HUDEP-2 (cell line): ENCODE data around the gene KDM4C.
A peak's percentile ranks its signal among the peaks of the same experiment; 100 is the strongest.
"Not testable (repeated sequence)": the region's sequence is repeated elsewhere in the genome, so short reads cannot be mapped to it uniquely, and the experiment has no call there.

ENCODE experiments used
- DNase-seq, 76 experiments: peaks; one replicate each; lab custom pipeline; 2025; ENCODE audit not compliant: unreplicated experiment in 76 of 76; lab: John Stamatoyannopoulos, UW

KDM4C gene

DNA sequence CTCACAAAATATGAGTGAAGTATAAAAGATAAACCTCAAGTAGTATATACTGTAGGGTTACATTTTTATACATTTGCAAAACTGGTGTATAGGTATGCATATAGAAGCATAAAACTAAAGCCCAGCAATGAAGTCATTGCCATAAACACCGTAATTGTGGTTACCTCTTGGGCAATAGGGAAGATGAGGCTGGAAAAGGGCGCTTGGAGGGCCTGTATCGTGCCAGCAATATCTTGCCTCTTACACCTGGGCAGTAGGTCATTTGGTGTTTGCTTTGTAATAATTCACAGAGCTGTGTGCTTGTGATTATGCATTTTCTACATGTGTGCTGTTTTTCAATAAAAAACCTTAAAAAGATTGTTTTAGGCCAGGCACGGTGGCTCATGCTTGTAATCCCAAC, 45.2 kb downstream of the KDM4C start:
- no peak for DNase-seq

DNA sequence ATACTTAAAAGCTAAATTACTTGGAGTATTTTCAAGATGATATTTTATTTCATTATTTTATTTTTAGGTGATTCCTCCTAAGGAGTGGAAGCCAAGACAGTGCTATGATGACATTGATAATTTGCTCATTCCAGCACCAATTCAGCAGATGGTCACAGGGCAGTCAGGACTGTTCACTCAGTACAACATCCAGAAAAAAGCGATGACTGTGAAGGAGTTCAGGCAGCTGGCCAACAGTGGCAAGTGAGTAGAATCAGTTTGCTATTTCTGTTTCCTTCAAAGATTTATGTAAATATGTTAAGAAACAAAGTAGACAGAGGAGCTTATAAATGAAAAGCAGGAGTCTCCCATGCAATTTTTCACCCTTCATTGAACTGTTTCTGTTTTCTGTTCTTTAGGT, 47.8 kb downstream of the KDM4C start:
- DNase-seq = peak in 2 of 76 experiments; percentile 8 to 13

DNA sequence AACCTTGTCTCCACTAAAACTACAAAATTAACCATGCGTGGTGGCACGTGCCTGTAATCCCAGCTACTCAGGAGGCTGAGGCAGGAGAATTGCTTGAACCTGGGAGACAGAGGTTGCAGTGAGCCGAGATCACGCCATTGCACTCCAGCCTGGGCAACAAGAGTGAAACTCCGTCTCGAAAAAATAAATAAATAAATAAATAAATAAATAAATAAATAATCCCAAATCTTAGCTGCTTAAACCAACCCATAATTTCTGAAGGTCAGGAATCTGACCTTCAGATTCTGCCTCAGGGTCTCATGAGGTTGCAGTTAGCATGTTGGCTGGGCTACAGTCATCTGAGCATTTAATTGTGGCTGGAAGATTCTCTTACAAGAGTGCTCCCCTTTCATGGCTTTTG, 48.5 kb downstream of the KDM4C start:
- DNase-seq = not testable (repeated sequence)

DNA sequence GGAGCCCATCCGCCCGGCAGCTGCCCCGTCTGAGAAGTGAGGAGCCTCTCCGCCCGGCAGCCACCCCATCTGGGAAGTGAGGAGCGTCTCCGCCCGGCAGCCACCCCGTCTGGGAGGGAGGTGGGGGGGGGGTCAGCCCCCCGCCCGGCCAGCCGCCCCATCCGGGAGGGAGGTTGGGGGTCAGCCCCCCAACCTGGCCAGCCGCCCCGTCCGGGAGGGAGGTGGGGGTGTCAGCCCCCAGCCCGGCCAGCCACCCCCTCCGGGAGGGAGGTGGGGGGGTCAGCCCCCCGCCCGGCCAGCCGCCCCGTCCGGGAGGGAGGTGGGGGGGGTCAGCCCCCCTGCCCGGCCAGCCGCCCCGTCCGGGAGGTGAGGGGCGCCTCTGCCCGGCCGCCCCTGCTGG, 49.9 kb downstream of the KDM4C start:
- DNase-seq = not testable (repeated sequence)

DNA sequence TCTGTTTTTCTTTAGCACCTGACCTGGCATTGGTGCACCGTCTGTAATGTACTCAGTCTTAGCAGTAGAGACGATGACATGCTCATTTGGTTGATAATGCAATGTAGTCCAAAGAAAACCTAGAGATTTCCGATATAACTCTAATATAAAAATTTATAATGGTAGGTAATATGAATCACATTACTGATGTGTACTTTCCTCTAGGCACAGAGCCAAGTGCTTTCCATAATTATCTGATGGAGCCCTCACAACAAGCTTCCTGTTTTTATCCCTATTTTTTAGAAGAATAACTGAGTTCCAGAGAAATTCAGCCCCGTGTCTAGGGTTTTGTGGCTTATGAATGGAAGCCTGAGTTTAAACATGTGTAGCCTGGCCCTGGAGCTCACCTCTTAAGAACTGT, 53.7 kb downstream of the KDM4C start:
- no peak for DNase-seq

DNA sequence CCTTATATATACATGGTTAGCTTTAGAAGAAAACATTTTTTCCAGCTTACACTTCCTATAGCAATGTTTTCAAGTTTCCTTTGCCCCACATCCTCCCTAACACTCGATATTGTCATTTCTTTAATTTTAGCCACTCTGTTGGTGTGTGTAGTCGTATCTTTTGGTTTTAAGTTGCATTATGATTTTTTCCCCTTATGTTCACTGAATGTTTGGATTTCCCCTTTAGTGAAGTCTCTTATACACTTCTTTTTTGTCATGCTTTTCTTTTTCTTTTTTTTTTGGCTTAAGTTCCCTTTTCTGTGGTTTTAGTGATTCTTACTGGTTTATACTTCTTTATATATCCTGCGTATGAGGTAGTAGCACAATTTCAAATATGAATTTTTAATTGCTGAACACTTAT, 58.8 kb downstream of the KDM4C start:
- DNase-seq = no peak

DNA sequence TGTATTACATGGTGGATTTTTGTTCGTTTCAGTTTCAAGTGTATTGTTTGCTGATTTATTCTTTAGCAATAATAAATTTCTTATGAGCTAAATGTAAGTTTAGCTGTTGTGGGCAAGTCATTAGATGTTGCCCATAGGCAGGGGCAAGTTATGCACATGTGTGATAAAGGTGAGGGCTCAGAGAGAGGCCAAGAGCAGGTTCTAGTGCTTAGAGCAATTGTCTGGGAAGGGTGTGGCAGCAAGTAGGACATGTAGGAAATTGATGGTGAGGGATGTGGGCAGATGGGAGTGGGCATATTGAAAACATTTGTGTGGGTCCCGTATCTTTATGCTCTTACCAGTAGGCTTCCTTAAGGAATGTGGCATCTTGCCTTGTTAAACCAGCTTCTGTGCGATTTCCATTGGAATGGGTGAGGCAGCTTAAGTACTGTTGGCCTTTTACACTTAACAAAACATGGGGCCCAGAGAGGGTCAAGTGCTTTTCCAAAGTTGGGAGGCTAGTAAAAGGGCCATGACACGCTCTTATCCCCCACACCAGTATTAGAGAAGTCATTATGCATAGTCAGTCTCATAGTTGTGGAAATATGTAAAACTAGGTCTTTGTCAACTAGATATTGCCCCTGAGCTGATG, 60.6 kb downstream of the KDM4C start:
- no peak for DNase-seq

DNA sequence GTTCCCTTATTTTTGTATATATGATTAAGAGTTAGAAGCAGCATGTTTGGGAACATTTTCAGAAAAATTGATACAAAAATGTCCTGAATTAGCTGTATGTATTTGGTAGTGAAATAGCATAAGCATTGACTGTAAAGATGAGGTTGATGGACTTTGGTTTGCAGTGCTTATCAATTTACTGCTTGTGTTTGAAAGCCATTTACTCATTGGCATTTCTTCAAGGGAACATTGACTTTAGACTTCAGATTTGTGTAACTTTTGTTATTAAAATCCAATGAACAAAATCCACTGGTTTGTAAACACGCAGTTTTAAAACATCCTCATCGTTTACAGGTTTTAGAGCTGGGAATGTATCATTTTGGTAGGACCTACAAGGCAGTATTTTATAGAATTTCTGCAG, 61.3 kb downstream of the KDM4C start:
- no peak for DNase-seq

DNA sequence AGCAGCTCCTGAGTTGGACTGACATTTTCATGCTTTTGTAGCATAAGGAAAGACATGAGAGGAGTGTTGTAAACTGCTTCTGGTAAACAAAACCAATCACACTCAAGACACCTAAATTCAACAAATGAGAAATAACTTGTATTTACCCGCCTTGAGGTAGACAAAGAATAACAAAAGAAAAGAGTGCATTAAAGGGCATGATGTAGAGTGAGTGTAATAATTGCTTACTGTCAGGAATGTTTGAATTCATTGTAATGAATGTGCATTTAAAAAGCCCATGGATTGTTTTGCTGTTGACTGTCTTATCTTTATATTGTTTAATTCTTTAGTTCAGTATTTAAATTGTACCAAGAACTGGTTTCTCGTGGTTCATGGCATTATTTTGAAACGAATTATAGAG, 61.8 kb downstream of the KDM4C start:
- no peak for DNase-seq

DNA sequence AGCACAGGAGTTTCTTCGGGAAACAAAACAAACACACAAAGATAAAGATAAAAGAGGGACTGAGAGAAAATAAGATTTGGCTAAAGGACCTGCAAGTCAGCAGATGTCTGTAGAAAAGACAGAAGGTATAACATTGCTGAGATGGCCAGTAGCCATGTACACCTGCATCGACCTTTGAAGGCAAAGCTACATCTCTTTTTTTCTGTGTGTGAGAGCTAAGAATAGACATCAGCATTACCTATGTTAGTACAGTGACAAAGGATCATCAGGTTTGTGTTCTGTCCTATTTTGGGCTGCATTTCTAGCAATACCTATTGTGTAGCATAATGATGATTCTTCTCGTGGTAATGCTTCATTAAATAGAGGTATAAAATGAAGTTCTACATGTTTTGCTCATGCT, 64.9 kb downstream of the KDM4C start:
- no peak for DNase-seq

DNA sequence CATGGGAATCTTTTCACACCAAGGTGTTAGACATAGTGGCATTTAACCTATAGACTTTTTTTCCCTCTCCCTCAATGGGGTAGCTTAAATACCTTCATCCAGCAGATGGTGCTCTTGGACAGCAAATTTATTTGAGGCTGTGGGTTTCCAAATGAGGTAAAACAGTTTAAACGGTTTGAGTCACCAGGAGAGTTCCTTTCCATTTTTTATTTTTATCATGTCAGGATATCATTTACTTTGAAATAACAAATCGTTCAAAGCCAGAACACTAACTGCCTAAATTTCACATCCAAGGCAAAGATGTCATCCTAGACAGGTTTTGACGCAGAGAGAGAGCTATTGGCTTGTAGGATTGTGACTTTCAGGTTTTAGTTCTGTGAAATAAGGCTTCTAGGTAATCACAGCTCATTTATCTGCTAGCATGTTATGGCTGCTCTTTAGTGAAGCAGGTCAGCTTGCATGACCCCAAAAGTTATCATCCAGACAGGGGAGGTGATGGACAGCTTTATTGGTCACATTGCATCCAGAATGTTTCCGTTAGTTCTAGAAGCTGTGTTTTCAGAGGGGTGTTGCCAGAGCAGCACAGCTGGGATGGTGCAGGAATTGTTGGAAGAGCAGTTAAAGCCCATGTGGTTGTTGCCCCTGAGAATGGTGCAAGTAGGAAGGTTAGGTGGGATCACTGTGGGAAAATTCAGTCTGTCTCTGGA, 69.8 kb downstream of the KDM4C start:
- DNase-seq = peak in 29 of 76 experiments; percentile 4 to 58 (median 24)

DNA sequence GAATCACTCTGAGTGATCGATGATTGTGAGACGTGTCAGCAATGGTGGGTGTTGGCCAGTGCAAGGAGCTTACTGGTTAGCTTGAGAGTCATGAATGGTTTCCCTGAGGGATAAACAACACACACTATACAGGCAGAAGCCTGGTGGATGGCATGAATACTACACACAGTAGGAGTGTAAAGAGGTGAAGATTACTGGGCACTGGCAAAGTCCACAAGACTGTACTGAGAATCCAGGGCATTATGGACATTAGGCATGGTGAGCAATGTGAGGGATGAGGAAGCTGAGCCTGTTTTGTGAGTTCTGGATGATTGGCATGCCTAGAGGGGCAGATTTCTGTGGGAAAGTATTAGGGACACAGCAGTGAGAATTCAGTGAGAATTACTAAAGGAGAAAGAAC, 71.3 kb downstream of the KDM4C start:
- DNase-seq = peak in 2 of 76 experiments; percentile 5 to 8

DNA sequence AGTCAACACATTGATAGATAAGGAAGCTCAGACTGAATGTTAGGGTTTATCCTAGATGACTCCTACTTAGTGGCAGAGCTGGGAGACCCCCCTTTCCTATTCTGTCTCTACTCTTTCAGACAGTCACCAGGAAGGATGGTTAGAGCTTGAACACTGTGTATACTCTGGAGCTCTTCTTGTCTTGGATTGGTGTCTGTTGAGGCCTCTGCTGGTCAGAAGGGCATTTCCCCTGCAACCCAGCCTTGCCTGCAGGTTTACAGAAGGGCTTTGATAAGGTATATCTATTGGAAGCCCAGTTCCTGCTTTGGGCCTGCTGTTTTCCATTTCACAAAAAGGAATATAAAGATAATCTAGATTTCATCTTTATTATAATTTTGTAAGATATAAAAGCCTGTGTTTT, 71.8 kb downstream of the KDM4C start:
- peak in 11 of 76 experiments; percentile 3 to 18 (median 10) for DNase-seq

DNA sequence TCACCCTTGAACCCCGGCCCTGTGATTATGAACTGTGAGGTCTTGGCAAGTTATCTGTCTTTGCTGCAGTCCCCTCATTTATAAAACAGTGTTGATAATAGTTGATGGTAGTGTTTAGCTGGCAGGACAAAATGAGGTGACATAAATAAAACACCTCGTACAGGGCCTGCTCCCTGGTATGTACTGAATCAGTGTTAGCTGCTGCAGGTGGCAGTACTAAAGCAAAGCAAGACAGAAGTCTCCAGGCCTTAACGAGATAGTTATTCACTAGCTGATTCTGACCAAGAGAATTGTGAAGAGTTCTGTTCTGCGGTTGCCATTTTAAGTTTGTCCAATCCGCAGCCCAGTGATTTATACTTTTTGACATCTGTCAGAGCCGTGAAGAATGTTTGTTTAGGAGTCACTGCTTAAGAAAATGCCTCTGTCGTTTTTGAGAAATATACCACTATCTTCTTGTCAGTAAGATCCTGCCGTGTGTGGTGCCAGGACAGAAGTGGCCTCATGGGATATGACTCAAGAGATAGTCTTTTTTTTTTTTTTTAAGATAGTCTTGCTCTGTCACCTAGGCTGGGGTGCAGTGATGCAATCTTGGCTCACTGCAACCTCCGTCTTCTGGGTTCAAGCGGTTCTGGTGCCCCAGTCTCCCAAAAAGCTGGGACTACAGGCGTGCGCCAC, 75.9 kb downstream of the KDM4C start:
- DNase-seq = peak in 3 of 76 experiments; percentile 3 to 8 (median 8)

DNA sequence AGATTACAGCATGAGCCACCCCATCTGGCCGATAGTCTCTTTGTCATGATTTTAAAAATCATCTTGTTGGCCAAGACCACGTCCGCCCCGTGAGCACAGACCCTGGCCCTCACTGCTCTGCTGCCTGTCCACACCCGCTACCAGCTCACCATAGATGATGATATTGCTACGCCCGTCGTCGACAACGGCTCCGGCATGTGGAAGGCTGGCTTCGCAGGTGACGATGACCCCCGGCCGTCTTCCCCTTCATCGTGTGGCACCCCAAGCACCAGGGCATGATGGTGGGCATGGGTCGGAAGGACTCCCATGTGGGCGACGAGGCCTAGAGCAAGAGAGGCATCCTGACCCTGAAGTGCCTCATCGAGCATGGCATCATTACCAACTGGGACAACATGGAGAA, 76.5 kb downstream of the KDM4C start:
- no peak for DNase-seq

DNA sequence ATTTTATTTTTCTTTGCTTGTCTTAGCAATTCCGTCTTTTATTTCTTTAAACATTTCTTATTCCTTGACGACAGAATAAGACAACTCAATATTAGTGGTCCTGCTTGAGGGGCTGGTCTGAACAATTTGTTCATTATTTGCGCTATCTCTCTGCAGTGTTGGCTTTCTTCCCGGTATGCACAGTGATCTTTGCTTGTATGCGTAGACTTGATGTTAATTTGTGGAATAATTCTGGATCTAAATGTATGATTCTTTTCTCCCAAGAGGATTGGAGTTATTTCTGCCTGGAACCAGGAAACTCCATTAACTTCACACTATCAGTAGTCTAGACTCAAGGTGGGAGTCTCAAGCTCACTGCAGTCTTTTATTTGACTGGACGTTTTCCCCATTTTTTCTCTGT, 80.4 kb downstream of the KDM4C start:
- DNase-seq = no peak

DNA sequence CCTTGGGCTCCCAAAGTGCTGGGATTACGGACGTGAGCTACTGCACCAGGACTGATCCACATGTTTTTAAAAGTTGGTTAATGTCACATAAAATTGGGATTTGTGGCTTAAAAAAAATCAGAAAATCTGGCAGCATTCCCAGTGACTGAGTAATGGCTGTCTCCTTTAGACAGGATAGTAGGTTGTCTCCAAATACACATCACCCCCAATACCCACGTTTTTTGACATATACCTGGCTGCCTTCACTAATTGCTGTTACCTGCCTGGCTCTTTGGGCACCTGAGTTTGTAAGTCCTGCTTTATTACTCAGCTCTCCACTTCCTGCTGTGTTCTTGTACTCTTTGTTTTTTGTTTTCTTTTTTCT, 84.8 kb downstream of the KDM4C start:
- no peak for DNase-seq

DNA sequence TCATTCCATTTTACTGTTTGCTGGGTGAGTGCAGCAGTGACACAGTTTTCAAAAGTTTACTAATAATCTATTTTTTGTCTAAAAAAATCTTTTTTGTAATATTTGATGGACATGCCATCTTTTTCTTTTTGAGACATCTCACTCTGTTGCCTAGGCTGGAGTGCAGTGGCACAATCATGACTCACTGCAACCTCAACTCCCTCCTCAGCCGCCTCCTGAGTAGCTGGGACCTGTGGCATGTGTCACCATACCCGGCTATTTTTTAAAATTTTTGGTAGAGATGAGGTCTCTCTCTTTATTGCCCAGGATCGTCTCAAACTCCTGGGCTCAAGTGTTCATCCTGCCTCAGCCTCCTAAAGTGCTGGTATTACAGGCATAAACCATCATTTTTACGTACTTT, 86.0 kb downstream of the KDM4C start:
- DNase-seq = no peak

DNA sequence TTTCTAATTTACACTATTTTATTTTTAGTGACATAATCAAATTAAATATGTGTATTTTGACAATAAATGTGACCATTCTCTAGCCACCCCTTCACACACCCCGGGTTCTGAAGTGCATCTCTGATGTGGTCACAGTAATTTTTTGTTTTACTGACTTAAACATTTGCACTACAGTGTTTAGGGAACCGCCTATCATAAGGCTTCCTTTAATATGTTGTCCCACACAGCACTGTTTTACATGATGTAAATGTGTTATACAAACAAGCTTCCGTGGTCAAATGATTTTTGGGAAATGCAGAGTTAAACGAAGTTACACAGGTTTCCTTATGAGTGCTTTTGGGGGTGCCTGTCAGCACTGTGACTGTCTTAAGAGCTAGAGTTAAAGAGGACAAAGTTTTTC, 86.5 kb downstream of the KDM4C start:
- DNase-seq = no peak

DNA sequence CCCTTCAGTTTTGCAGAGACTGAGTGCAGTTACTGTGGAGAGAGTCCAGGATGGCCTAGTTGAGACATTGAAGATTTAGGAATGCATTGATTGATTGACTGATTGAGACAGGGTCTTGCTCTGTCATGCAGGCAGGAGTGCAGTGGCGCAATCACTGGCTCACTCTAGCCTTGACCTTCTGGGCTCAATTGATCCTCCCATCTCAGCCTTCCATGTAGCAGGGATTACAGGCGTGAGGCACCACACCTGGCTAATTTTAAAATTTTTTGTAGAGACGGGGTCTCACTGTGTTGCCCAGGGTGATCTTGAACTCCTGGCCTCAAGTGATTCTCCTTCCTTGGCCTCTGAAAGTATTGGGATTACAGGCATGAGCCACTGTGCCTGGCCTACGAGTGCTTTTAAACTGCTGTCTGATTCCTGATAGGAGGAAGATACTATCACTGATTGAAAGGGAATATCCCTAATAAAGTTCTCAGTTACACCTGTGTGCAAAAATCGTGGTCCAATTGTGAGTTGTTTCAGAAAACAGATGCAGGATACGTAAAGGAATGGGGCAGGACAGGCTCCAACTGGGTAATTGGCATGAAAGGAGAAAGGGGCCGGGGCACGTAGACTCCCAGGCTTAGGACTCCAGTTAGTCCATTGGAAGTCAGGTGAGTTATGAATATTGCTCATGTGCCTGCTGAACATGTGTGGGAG, 87.5 kb downstream of the KDM4C start:
- no peak for DNase-seq

DNA sequence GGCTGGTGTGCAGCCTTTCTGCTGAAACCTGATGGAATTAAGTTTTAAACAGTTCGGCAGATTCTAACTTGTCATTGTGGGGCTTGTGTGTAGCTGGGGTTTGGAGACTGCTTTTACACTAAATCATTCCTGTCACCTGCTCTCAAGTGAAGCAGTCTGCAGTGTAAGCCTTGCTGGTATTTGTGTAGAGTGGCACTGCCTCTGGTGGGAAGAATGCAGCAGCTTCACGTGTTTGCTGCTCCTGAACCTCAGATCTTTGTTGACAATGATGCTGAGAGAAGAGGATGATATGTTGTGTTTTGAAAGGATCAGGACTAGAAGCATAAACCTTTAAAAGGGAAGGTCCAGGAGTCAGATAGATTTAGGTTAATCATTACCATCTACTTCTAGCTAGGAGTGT, 88.1 kb downstream of the KDM4C start:
- DNase-seq = no peak
